OCI-LY3 (cell line): ENCODE measurements around the gene BLOC1S4.
"Not testable (repeated sequence)": the region's sequence is repeated elsewhere in the genome, so short reads cannot be mapped to it uniquely, and the experiment has no call there.

ENCODE experiments used
- H2AFZ ChIP-seq: fragments of 200-600, 300-600 bp; shearing (Covaris generic); 2 replicates; pipeline ENCODE4 v1.6.0; 2014; ENCODE audit warnings: antibody characterized with exemption, low read depth, low read length
- H3K27ac ChIP-seq: fragments of 200-600, 300-600 bp; sonication (generic); 2 replicates; pipeline ENCODE4 v1.5.1; 2014; ENCODE audit warnings: mild to moderate bottlenecking, low read length, moderate library complexity, mixed read lengths
- H3K27me3 ChIP-seq: fragments of 200-600, 300-600 bp; sonication (generic); 2 replicates; pipeline ENCODE4 v1.6.1; 2014; ENCODE audit warnings: low read depth, low read length, mixed read lengths
- H3K36me3 ChIP-seq: fragments of 200-600, 300-600 bp; sonication (generic); replicated peaks from 2 replicates; pipeline ENCODE3; 2014; ENCODE audit warnings: low read depth, low read length, mixed read lengths
- H3K4me1 ChIP-seq: fragments of 300-600, 200-600 bp; sonication (generic); 2 replicates; pipeline ENCODE4 v1.6.1; 2014; ENCODE audit warnings: low read length, mixed read lengths
- H3K4me2 ChIP-seq: fragments of 200-600, 300-600 bp; sonication (generic); 2 replicates; pipeline ENCODE4 v1.6.1; 2014; ENCODE audit warnings: low read length, mixed read lengths
- H3K4me3 ChIP-seq: fragments of 300-600, 200-600 bp; sonication (generic); 2 replicates; pipeline ENCODE4 v1.5.1; 2014; ENCODE audit warnings: antibody characterized with exemption, mild to moderate bottlenecking, low read length, moderate library complexity
- H3K79me2 ChIP-seq: fragments of 300-600, 200-600 bp; shearing (Covaris generic); 2 replicates; pipeline ENCODE4 v1.6.1; 2014; ENCODE audit warnings: mild to moderate bottlenecking, low read length, mixed read lengths
- H3K9ac ChIP-seq: fragments of 300-600, 200-600 bp; shearing (Covaris generic); 2 replicates; pipeline ENCODE4 v1.6.0; 2014; ENCODE audit warnings: mild to moderate bottlenecking, low read length, moderate library complexity
- H3K9me3 ChIP-seq: fragments of 200-600, 300-600 bp; shearing (Covaris generic); 2 replicates; pipeline ENCODE4 v1.6.1; 2014; ENCODE audit warnings: low read length, mixed read lengths; ENCODE audit not compliant: insufficient read depth
- H4K20me1 ChIP-seq: fragments of 200-600, 300-600 bp; sonication (generic); 2 replicates; pipeline ENCODE4 v1.6.1; 2016; ENCODE audit warnings: low read length, mixed read lengths; ENCODE audit not compliant: insufficient read depth
- CTCF ChIP-seq: fragments of 200-600, 300-600 bp; sonication (generic); IDR thresholded peaks from 2 replicates; pipeline ENCODE4 v1.5.1; 2014; ENCODE audit warnings: antibody characterized with exemption, low read length, low read depth
- EZH2phosphoT487 ChIP-seq: fragments of 200-600 bp; shearing (Covaris generic); IDR thresholded peaks from 2 replicates; pipeline ENCODE4 v1.6.1; 2018; ENCODE audit warnings: antibody characterized with exemption, mixed run types, low read depth

Gene BLOC1S4

GRCh38 chr4:6716018-6716911, at the start of gene BLOC1S4:
Gene BLOC1S4, plus strand, starts transcription at chr4:6716174. Its CDS starts 36 bp downstream, at chr4:6716210.
- Histone ChIP-seq H4K20me1 (0 out of 2 replicates have a peak, but pooled peaks cover 5% of the 10 kb centered on the region), H3K9ac (peak within 1 kb of the TSS; percentile 77), H3K4me3 (peak within 1 kb of the TSS; percentile 92), H3K27ac (peak within 1 kb of the TSS; percentile 22; the same call in 1 of the 2 replicates), H3K79me2 (peaks cover 25% of the 10 kb centered on the region), H3K4me2 (peak within 1 kb of the TSS; percentile 95), H3K36me3 (no peaks in the 10 kb centered on the region), H3K9me3 (no peaks in the 10 kb centered on the region), H2AFZ (peak within 1 kb of the TSS; percentile 98), H3K27me3 (no peaks in the 10 kb centered on the region), H3K4me1 (peaks cover 25% of the 10 kb centered on the region)
- TF ChIP-seq CTCF = no peak
- no peak for TF ChIP-seq EZH2phosphoT487

- no peak for TF ChIP-seq EZH2phosphoT487
- no peak for TF ChIP-seq CTCF
- no peak overlapping the region for H3K9ac ChIP-seq
- H3K27me3 ChIP-seq = no peaks in the 10 kb centered on the region
- no peaks in the 10 kb centered on the region for H3K9me3 ChIP-seq
- no peak overlapping the region for H3K4me2 ChIP-seq
- H3K36me3 ChIP-seq = no peaks in the 10 kb centered on the region
- H3K27ac ChIP-seq = no peak overlapping the region
- H3K79me2 ChIP-seq = no peaks in the 10 kb centered on the region
- no peaks in the 10 kb centered on the region for H4K20me1 ChIP-seq
- peaks cover under 1% of the 10 kb centered on the region; the same call in 1 of the 2 replicates for H3K4me1 ChIP-seq
- H3K4me3 ChIP-seq = no peak overlapping the region
- no peak overlapping the region for H2AFZ ChIP-seq
These were observed 47.6 kb upstream of the BLOC1S4 start for GRCh38 chr4:6668391-6668790.

- H3K27ac ChIP-seq = no peak overlapping the region
- H3K4me3 ChIP-seq = no peak overlapping the region
- no peaks in the 10 kb centered on the region for H3K27me3 ChIP-seq
- peaks cover 16% of the 10 kb centered on the region for H3K4me1 ChIP-seq
- TF ChIP-seq CTCF (no peak), EZH2phosphoT487 (no peak)
- H3K79me2 ChIP-seq = peaks cover 25% of the 10 kb centered on the region
- H2AFZ ChIP-seq = no peak overlapping the region
- peaks cover 15% of the 10 kb centered on the region for H4K20me1 ChIP-seq
- no peak overlapping the region for H3K4me2 ChIP-seq
- peaks cover 17% of the 10 kb centered on the region for H3K36me3 ChIP-seq
- no peak overlapping the region for H3K9ac ChIP-seq
- no peaks in the 10 kb centered on the region for H3K9me3 ChIP-seq
These were observed 44.3 kb upstream of the BLOC1S4 start for GRCh38 chr4:6671648-6672047.

GRCh38 chr4:6672131-6672530, 43.8 kb upstream of the BLOC1S4 start:
- Histone ChIP-seq H3K79me2 (peaks cover 30% of the 10 kb centered on the region), H3K4me2 (no peak overlapping the region), H3K9me3 (no peaks in the 10 kb centered on the region), H4K20me1 (peaks cover 17% of the 10 kb centered on the region), H3K4me3 (no peak overlapping the region), H3K36me3 (peaks cover 20% of the 10 kb centered on the region), H3K4me1 (peaks cover 16% of the 10 kb centered on the region), H3K27ac (no peak overlapping the region), H3K27me3 (no peaks in the 10 kb centered on the region), H3K9ac (no peak overlapping the region), H2AFZ (no peak overlapping the region)
- TF ChIP-seq CTCF (no peak), EZH2phosphoT487 (no peak)

GRCh38 chr4:6672541-6673190, 43.3 kb upstream of the BLOC1S4 start:
- H3K79me2 ChIP-seq = peaks cover 34% of the 10 kb centered on the region
- not testable (repeated sequence) for H3K27ac ChIP-seq, H2AFZ ChIP-seq, H3K9me3 ChIP-seq, H3K27me3 ChIP-seq, H3K4me3 ChIP-seq, H3K9ac ChIP-seq, H3K4me2 ChIP-seq
- H3K36me3 ChIP-seq = peaks cover 24% of the 10 kb centered on the region
- H3K4me1 ChIP-seq = peaks cover 16% of the 10 kb centered on the region
- H4K20me1 ChIP-seq = peaks cover 17% of the 10 kb centered on the region
